Thymus (tissue), 11 donors: Measurements from ENCODE around the gene PHF2. TPM values are rescaled to one million over a fixed set of nuclear protein-coding genes. Genes with fewer than 3 reads are reported as not detected.

Experiments used
- DNase-seq, 9 donors: peaks; one replicate each; pipeline ENCODE4 v3.0.0-alpha.2; 2013; ENCODE audit warnings: low spot score in 9 of 9, low read depth in 6 of 9, missing footprints in 1 of 9
- H3K27ac ChIP-seq, 2 donors: one replicate each; pipeline ENCODE4 v1.5.1; 2013; ENCODE audit warnings: control low read depth in 1 of 2, low read depth in 1 of 2, low read length in 1 of 2, mild to moderate bottlenecking in 1 of 2, moderate library complexity in 1 of 2
- H3K27me3 ChIP-seq, 2 donors: one replicate each; pipeline ENCODE4 v1.5.1; 2013; ENCODE audit warnings: low read length in 1 of 2; ENCODE audit not compliant: control insufficient read depth in 2 of 2, insufficient read depth in 1 of 2
- H3K36me3 ChIP-seq, 2 donors: one replicate each; pipeline ENCODE4 v1.5.1; 2013; ENCODE audit warnings: low read length in 1 of 2, mild to moderate bottlenecking in 1 of 2, moderate library complexity in 1 of 2; ENCODE audit not compliant: control insufficient read depth in 2 of 2, insufficient read depth in 2 of 2
- H3K4me1 ChIP-seq, 2 donors: one replicate each; pipeline ENCODE4 v1.5.1; 2013; ENCODE audit warnings: low read length in 2 of 2; ENCODE audit not compliant: control insufficient read depth in 2 of 2, insufficient read depth in 2 of 2
- H3K4me3 ChIP-seq, 2 donors: one replicate each; pipeline ENCODE4 v1.5.1; 2013; ENCODE audit warnings: low read length in 2 of 2, control low read depth in 1 of 2, mild to moderate bottlenecking in 1 of 2
- H3K9me3 ChIP-seq, 2 donors: one replicate each; pipeline ENCODE4 v1.5.1; 2013; ENCODE audit warnings: low read length in 1 of 2, mild to moderate bottlenecking in 1 of 2; ENCODE audit not compliant: control insufficient read depth in 2 of 2, insufficient read depth in 1 of 2
- WGBS: extraction: QIAGEN DNeasy Blood & Tissue Kit; methylation state at CpG from one replicate; pipeline ENCODE4 v1.1.7; 2013; 5-methylcytosine and 5-hydroxymethylcytosine counted together
- polyA plus RNA-seq: library from polyadenylated mRNA; stranded (reverse); fragments of 200-250 nt; gene quantifications from one replicate; pipeline ENCODE4 v1.2.3, GENCODE V29; 2013
- total RNA-seq: library from RNA; stranded (reverse); fragments of 120-200 nt; gene quantifications from one replicate; pipeline ENCODE4 v1.2.4, GENCODE V29; 2013
- donor health status: healthy.

The PHF2 gene
- total and polyA plus RNA-seq, 2 donors = 13.6 to 26.8 TPM

- Histone ChIP-seq H3K36me3 (peaks cover 3% of the 10 kb centered on the region in 2 donors), H3K27me3 (no peaks in the 10 kb centered on the region), H3K9me3 (peaks cover 0 to 4% of the 10 kb centered on the region in 2 donors), H3K4me3 (no peak overlapping the region), H3K27ac (no peak overlapping the region), H3K4me1 (peaks cover 0 to 6% of the 10 kb centered on the region in 2 donors)
- DNase-seq = no peak
- 65% methylated on average over 3 of the region's 3 CpGs for WGBS
These were observed 37.4 kb downstream of the PHF2 start for GRCh38 chr9:93613791-93614190.

GRCh38 chr9:93614830-93615468, 38.6 kb downstream of the PHF2 start:
- no peak for DNase-seq
- 83% methylated on average over 5 of the region's 5 CpGs for WGBS
- Histone ChIP-seq H3K36me3 (peaks cover 3% of the 10 kb centered on the region in 2 donors), H3K9me3 (no peaks in the 10 kb centered on the region), H3K27me3 (no peaks in the 10 kb centered on the region), H3K4me3 (no peak overlapping the region), H3K4me1 (peaks cover 0 to 6% of the 10 kb centered on the region in 2 donors), H3K27ac (no peak overlapping the region)

GRCh38 chr9:93616044-93616443, 39.7 kb downstream of the PHF2 start:
- Histone ChIP-seq H3K9me3 (no peaks in the 10 kb centered on the region), H3K36me3 (peaks cover 3% of the 10 kb centered on the region in 2 donors), H3K27me3 (no peaks in the 10 kb centered on the region), H3K27ac (no peak overlapping the region), H3K4me3 (no peak overlapping the region), H3K4me1 (peaks cover 0 to 6% of the 10 kb centered on the region in 2 donors)
- 92% methylated on average over 2 of the region's 2 CpGs for WGBS
- DNase-seq = no peak

GRCh38 chr9:93617273-93617672, 40.9 kb downstream of the PHF2 start:
- H3K27ac ChIP-seq = no peak overlapping the region
- 96% methylated on average over 6 of the region's 6 CpGs for WGBS
- peaks cover 0 to 3% of the 10 kb centered on the region in 2 donors for H3K36me3 ChIP-seq
- H3K27me3 ChIP-seq = no peaks in the 10 kb centered on the region
- H3K9me3 ChIP-seq = no peaks in the 10 kb centered on the region
- DNase-seq = no peak
- H3K4me3 ChIP-seq = no peak overlapping the region
- peaks cover 0 to 6% of the 10 kb centered on the region in 2 donors for H3K4me1 ChIP-seq

GRCh38 chr9:93619272-93619775, 42.9 kb downstream of the PHF2 start:
- Histone ChIP-seq H3K27ac (no peak overlapping the region), H3K27me3 (no peaks in the 10 kb centered on the region), H3K4me1 (no peaks in the 10 kb centered on the region), H3K36me3 (peaks cover 0 to 3% of the 10 kb centered on the region in 2 donors), H3K9me3 (no peaks in the 10 kb centered on the region), H3K4me3 (no peak overlapping the region)
- no peak for DNase-seq
- 98% methylated on average over 19 of the region's 19 CpGs for WGBS

- H3K27ac ChIP-seq = no peak overlapping the region
- WGBS = 95% methylated on average over 8 of the region's 8 CpGs
- H3K4me1 ChIP-seq = no peaks in the 10 kb centered on the region
- no peak overlapping the region for H3K4me3 ChIP-seq
- no peaks in the 10 kb centered on the region for H3K27me3 ChIP-seq
- peaks cover 0 to 3% of the 10 kb centered on the region in 2 donors for H3K36me3 ChIP-seq
- DNase-seq = no peak
- H3K9me3 ChIP-seq = no peaks in the 10 kb centered on the region
These were observed 43.7 kb downstream of the PHF2 start for GRCh38 chr9:93620041-93620506.

GRCh38 chr9:93620881-93621820, 44.8 kb downstream of the PHF2 start:
- 90% methylated on average over 14 of the region's 14 CpGs for WGBS
- Histone ChIP-seq H3K4me1 (no peaks in the 10 kb centered on the region), H3K27me3 (no peaks in the 10 kb centered on the region), H3K27ac (no peak overlapping the region), H3K4me3 (no peak overlapping the region), H3K36me3 (peaks cover 0 to 3% of the 10 kb centered on the region in 2 donors), H3K9me3 (no peaks in the 10 kb centered on the region)
- no peak for DNase-seq

- WGBS = 98% methylated on average over 4 of the region's 4 CpGs
- no peak overlapping the region for H3K4me3 ChIP-seq
These were observed 45.5 kb downstream of the PHF2 start for GRCh38 chr9:93621922-93622321.

GRCh38 chr9:93622691-93623090, 46.3 kb downstream of the PHF2 start:
- Histone ChIP-seq H3K36me3 (peaks cover 0 to 3% of the 10 kb centered on the region in 2 donors), H3K27ac (no peak overlapping the region), H3K4me1 (no peaks in the 10 kb centered on the region), H3K4me3 (no peak overlapping the region), H3K9me3 (peaks cover 0 to 1% of the 10 kb centered on the region in 2 donors), H3K27me3 (no peaks in the 10 kb centered on the region)
- WGBS = 97% methylated on average over 2 of the region's 2 CpGs
- no peak for DNase-seq

More at GRCh38 chr9:93621922-93622321, 45.5 kb downstream of the PHF2 start:
- Histone ChIP-seq H3K9me3 (no peaks in the 10 kb centered on the region), H3K4me1 (no peaks in the 10 kb centered on the region), H3K27me3 (no peaks in the 10 kb centered on the region), H3K36me3 (peaks cover 0 to 3% of the 10 kb centered on the region in 2 donors), H3K27ac (no peak overlapping the region)
- no peak for DNase-seq
